ENCODE measurements around the gene GZF1. TPM values are rescaled to one million over a fixed set of nuclear protein-coding genes. Genes with fewer than 3 reads are reported as not detected.

Gene GZF1
- 13.2 and 27.6 TPM in 2 replicates for total RNA-seq

DNA sequence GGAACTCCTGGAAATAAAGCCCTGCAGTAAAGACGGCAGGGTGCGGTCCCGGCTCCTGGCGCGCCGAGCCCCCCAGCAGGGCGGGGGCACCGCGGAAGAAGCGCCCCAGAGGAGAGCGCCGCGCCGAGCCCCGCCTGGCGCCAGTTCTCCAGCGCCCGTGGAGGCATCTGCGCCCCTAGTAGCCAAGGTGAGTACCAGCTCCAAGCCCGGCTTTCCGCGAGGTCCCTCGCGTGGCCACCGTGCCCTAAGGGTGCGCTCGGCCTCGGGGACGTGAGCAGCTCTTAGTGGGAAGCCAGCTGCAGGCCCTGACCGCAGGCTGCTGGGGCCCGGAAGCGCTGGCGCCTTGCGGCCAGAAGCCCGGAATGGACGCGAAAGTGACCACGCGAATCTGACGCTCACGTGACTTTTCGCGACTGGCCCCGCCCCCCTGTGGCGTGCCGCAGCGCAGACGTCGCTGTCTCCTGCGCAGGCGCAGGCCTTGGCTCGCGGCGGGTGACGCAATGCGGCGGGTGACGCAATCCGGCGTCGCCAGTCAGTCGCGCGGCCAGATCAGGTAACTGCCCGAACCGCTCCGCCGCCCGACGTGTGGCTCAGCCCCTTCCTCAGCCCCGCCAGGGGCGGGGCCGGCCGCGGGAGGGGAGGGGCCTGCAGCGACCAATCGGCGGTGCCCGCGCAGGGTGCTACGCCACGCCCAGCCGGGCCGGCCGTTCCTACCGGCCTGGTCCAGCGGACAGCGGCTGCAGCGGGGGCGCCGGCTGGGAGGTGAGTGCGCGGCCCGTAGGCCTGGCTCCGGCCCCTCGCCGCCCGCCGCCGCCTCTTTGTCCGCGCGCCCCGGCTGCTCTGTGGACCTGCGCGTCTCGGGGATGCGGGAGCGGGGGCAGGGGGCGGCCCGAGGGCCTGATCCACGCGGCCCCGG lies at the start of gene GZF1:
GZF1 (plus strand) TSS at position 707 of the 916 bp plus-strand sequence. CDS start 2,202 bp downstream, outside the sequence.

DNA sequence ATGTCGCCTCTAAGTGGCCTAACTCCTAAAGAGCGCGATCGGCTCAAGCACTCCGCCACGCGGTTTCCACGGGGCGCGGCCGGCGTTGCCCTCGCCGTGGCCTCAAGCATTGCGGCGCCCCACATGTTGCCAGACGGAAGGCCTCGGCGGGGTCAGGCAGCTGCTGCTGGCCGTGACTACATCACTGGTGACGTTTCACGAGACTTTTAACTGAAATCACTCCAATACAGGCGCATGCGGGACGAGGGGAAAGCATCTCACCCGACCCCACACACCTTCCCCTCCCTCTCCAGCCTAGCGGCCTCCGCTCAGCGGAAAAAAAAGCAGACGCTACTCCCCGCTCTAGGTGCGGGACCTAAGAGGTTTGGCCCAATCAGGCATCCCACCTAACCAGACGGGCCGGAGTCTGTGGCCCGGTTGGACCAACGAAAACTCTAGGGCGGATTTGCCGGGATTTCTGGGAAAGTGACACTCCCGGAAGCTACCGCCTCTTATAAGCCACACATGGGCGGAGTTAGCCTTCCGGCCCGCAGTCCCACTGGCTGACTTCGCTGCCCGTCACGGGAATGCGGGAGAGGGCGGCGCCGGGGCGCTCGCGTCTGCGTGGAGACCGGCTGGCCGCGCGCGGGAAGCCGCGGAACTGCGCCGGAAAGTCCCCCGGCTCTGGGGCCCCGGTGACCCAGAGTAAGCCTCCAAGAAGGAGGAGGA lies 11.6 kb upstream of the GZF1 start, which contains the start of gene NXT1:
NXT1 (plus strand) TSS at position 596 of the 708 bp plus-strand sequence. CDS start 3,251 bp downstream, outside the sequence.

GRCh38 chr20:23420943-23421931 lies 59.3 kb downstream of the GZF1 start, which contains the start of gene NAPB:
Gene NAPB, minus strand, starts transcription at chr20:23421488. Its CDS starts 86 bp downstream, at chr20:23421402.

Other genes starting within 250 kb of the GZF1 start
- 17.5 and 36.6 TPM in 2 replicates for gene NXT1, start 11.4 kb upstream of the GZF1 start, total RNA-seq
- gene NAPB, start 59.3 kb downstream of the GZF1 start, total RNA-seq = 8.6 and 9.6 TPM in 2 replicates
- not detected in 2 replicates for gene CSTL1, start 77.5 kb downstream of the GZF1 start, total RNA-seq
- not detected in 2 replicates for gene CST11, start 90.7 kb downstream of the GZF1 start, total RNA-seq
- not detected in 2 replicates for gene CST8, start 128.9 kb downstream of the GZF1 start, total RNA-seq
- not detected in 2 replicates for gene CST9L, start 206.3 kb downstream of the GZF1 start, total RNA-seq
- not detected in 2 replicates for gene CST9, start 243.7 kb downstream of the GZF1 start, total RNA-seq